ENCODE results near the gene POMGNT1. TPM values are rescaled to one million over a fixed set of nuclear protein-coding genes. Genes with fewer than 3 reads are reported as not detected.

Gene POMGNT1
- total RNA-seq, 2 experiments from 2014 or later, result 32.7 to 34.3 TPM

GRCh38 chr1:46152016-46152415, 46.2 kb downstream of the POMGNT1 start:
- no peak for DNase-seq
- Mint-ChIP-seq H3K36me3 (no peaks in the 10 kb centered on the region), H3K9me3 (no peaks in the 10 kb centered on the region), H3K4me1 (no peaks in the 10 kb centered on the region), H3K27me3 (peaks cover 9% of the 10 kb centered on the region), H3K4me3 (no peak overlapping the region), H3K27ac (no peak overlapping the region)
- POLR2A ChIA-PET, result interaction anchor here (0.5 kb wide), 1 partner anchor 372 kb away, joined by 3 read pairs; no protein-coding TSS in a partner anchor
- no peak for ATAC-seq (ENCODE audit: low read depth)

- ATAC-seq (ENCODE audit: low read depth) (no peak), DNase-seq (no peak)
- peaks cover 12% of the 10 kb centered on the region for H3K27me3 Mint-ChIP-seq
- no peak overlapping the region for H3K27ac Mint-ChIP-seq
- no peaks in the 10 kb centered on the region for H3K9me3 Mint-ChIP-seq
- H3K36me3 Mint-ChIP-seq, result no peaks in the 10 kb centered on the region
- POLR2A ChIA-PET, result no interaction called here
- no peaks in the 10 kb centered on the region for H3K4me1 Mint-ChIP-seq
- H3K4me3 Mint-ChIP-seq, result no peak overlapping the region
Measured at GRCh38 chr1:46150085-46150484, 48.1 kb downstream of the POMGNT1 start.

- H3K4me3 Mint-ChIP-seq, result no peak overlapping the region
- no peak for DNase-seq
- POLR2A ChIA-PET, result no interaction called here
- H3K9me3 Mint-ChIP-seq, result no peaks in the 10 kb centered on the region
- H3K27ac Mint-ChIP-seq, result no peak overlapping the region
- peaks cover 14% of the 10 kb centered on the region for H3K27me3 Mint-ChIP-seq
- no peaks in the 10 kb centered on the region for H3K4me1 Mint-ChIP-seq
- H3K36me3 Mint-ChIP-seq, result no peaks in the 10 kb centered on the region
- ATAC-seq (ENCODE audit: low read depth), result no peak
Measured at GRCh38 chr1:46148318-46148717, 49.9 kb downstream of the POMGNT1 start.

Other genes with a start within 250 kb of the POMGNT1 start
- gene PIK3R3, start 65.8 kb downstream of the POMGNT1 start, total RNA-seq, result 1 to 10 TPM; 3.4 to 3.7 TPM
- gene TSPAN1, start 23.3 kb downstream of the POMGNT1 start, total RNA-seq, result not detected
- gene P3R3URF, start 21.9 kb downstream of the POMGNT1 start, total RNA-seq, result not detected
- under 1 TPM; 0.20 to 0.36 TPM for gene LURAP1, start 4.9 kb upstream of the POMGNT1 start, total RNA-seq
- gene RAD54L, start 49.3 kb upstream of the POMGNT1 start, total RNA-seq, result 10 to 100 TPM; 47.9 to 50.8 TPM
- gene LRRC41, start 105.2 kb upstream of the POMGNT1 start, total RNA-seq, result 10 to 100 TPM; 36.8 to 38.8 TPM
- gene UQCRH, start 105.3 kb upstream of the POMGNT1 start, total RNA-seq, result 100 to 1,000 TPM; 250 to 260 TPM
- 10 to 100 TPM; 23.2 to 24.9 TPM for gene NSUN4, start 142.4 kb upstream of the POMGNT1 start, total RNA-seq
- gene FAAH, start 195.9 kb upstream of the POMGNT1 start, total RNA-seq, result 1 to 10 TPM; 5.3 to 6.9 TPM

Measured in activated naive CD8-positive, alpha-beta T cell treated with anti-CD3 and anti-CD28 coated beads, Interleukin-2, amount 10 ng/mL, durations not matched to agents 7 days and 5 days (primary cell).